ENCODE data around the gene GRIFIN.
A peak's percentile ranks its signal among the peaks of the same experiment; 100 is the strongest.
"Not testable (repeated sequence)": the region's sequence is repeated elsewhere in the genome, so short reads cannot be mapped to it uniquely, and the experiment has no call there.

GRIFIN gene

DNA sequence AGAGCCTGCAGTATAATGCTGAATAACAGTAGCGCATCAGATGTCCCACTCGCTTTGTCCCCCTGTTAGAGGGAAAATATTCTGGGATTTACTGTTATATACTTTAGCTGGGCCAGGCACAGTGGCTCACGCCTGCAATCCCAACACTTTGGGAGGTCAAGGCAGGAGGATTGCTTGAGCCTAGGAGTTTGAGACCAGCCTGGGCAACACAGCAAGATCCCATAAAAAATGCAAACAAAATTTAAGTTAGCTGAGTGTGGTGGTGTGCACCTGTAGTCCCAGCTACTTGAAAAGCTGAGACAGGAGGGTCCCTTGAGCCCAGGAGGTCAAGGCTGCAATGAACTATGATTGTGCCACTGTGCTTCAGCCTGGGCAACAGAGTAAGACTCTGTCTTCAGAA, 22.3 kb downstream of the GRIFIN start:
- not testable (repeated sequence) for DNase-seq (ENCODE audit: low spot score)

DNA sequence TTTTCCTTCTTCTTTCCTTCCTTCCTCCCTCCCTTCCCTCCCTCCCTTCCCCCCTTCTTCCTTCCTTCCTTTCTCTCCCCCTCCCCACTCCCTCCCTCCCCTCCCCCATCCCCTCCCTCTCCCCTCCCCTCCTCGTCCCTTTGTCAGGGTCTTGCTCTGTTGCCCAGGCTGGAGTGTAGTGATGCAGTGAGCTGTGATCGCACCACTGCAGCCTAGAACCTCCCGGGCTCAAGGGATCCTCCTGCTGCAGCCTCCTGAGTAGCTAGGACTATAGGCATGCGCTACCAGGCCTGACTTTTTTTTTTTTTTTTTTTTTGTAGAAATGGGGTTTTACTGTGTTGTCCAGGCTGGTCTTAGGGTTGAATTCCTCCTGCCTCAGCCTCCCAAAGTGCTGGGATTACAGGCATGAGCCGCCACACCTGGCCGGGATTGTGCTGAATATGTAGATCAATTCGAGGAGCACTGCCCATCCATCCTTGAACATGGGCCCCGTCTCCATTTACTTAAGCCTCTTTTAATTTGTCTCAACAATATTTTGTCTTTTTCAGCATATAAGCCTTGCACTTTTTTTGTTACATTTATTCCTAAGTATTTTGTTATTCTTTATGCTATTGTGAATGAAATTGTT, 23.4 kb downstream of the GRIFIN start:
- DNase-seq (ENCODE audit: low spot score): no peak

DNA sequence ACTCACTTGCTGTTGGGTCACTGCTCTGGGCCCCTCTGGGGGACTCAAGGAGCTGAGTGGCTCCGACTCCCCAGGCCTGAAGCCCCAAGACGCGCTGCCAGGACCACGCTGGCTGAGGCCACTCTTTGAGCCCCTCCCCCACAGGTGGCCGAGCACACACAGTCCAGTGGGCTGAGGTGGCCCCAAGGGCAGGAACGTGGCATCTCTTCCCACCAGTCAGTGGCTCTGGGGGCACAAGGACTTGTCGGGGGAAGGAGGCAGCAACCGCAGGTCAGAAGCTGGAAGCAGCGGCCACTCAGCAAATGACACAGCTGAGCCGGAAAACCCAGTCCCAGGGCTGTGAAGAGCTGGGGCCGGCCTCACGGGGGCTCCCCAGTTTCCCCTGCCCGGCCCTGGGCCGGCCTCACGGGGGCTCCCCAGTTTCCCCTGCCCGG, 24.1 kb downstream of the GRIFIN start:
- peak; percentile 37 for DNase-seq (ENCODE audit: low spot score)

GRCh38 chr7:2451171-2452073, 24.8 kb downstream of the GRIFIN start:
- DNase-seq (ENCODE audit: low spot score): peak; percentile 97

DNA sequence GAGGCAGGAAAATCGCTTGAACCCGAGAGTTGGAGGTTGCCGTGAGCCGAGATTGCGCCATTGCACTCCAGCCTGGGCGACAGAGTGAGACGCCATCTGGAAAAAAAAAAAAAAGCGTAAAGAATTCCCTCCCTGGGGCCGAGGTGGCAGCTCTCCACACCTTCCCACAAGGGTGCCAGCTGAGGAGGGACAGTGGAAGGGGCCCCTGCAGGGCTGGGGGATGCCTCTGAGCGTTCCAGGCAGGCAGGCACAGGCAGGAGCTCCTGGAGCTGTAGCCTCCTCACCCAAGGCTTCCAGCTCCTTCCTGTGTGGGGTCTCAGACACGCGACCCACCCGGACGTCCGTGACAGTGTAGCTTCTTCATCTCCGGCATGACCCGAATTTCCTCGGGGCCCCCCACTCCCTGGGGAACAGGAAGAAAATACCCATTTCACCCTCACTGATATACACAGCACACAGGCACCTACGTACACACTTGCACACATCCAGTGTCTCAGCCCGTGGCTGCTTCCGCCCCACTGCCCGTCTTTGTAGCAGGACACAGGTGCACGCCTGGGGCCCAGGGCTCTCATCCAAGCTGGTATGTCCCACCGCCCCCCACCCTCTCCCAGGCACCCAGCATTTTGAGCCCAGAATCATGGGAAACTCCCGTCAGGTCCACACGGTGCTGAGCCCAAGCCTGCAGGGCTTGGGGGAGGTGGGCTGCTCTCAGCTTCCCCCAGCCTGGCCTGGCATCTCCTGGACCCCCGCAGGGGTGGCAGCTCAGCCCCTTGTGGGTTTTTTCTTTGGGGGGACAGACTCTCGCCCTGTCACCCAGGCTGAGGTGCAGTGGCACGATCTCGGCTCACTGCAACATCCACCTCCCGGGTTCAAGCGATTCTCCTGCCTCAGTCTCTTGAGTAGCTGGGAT, 25.7 kb downstream of the GRIFIN start:
- DNase-seq (ENCODE audit: low spot score): peak; percentile 4

DNA sequence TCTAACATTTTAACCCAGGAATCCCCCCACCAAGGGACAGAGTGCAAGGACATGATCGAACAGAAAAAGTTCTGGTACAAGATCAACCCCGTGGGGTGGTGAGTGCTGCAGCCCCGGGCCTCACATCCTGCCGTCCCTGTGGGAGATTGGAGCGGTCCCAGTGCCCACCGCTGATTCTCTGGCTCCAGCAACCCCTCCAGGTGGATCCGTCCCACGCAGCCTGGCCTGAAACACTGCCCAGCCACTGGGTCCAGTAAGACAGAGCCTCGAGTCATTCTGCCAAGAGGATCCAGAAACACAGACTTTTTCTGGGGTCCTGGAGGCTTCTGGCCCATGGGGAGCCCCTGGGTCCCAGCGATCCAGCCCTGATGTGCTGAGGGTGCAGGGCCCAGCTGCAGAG, 29.5 kb downstream of the GRIFIN start:
- no peak for DNase-seq (ENCODE audit: low spot score)

DNA sequence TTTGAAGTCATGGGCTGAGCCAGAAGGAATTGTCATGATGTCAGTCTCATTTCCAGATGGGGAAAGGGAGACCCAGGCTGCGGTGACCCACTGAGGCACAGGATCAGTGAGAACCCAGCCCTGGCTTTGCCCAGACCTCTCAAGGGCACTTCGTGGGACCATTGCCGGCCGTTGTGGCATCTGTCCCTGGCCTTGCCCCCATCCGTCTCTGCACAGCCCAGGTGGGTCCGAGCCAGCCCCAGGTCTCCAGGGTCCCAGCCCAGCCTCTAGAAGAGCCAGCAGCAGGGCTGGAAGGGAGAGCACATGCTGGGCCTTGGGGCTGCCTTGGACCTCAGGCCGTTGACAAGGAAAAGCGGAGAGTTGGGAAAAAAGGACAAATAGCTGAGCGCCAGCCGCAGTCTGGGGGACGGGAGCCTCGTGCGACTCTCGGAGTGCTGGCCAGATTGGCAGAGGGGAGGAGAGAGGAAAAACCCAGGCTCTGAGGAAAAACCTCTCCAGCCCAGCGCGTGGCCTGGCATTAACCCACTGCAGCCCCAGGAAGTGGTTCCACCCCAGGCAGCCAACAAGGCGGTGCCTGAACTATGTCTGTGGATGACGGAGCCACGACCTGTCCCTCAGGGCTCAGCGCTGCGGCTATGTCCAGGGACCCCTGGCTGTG, 30.2 kb downstream of the GRIFIN start:
- DNase-seq (ENCODE audit: low spot score): no peak

- peak; percentile 9 for DNase-seq (ENCODE audit: low spot score)
Observed at GRCh38 chr7:2445047-2445446, 31.2 kb downstream of the GRIFIN start.

DNA sequence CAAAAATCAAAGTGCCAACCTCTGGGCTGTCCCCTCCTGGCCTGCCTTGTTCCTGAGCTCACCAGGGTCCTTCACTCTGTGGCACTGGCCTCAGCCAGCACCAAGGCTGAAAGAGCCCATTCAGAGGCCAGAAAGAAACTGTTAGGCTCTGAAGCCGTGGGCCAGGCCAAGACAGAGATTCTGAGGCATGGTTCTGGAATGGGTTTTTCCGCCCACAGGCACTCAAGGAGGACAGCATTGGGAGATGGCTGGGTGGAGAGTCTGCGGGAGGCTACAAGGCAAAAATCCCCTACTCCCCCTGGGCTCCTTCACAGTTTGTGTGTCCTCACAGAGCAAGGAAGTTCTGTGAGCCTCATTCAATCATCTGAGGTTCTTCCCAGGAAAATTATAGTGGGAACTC, 31.7 kb downstream of the GRIFIN start:
- peak; percentile 13 for DNase-seq (ENCODE audit: low spot score)

GRCh38 chr7:2443491-2443890, 32.7 kb downstream of the GRIFIN start:
- no peak for DNase-seq (ENCODE audit: low spot score)

DNA sequence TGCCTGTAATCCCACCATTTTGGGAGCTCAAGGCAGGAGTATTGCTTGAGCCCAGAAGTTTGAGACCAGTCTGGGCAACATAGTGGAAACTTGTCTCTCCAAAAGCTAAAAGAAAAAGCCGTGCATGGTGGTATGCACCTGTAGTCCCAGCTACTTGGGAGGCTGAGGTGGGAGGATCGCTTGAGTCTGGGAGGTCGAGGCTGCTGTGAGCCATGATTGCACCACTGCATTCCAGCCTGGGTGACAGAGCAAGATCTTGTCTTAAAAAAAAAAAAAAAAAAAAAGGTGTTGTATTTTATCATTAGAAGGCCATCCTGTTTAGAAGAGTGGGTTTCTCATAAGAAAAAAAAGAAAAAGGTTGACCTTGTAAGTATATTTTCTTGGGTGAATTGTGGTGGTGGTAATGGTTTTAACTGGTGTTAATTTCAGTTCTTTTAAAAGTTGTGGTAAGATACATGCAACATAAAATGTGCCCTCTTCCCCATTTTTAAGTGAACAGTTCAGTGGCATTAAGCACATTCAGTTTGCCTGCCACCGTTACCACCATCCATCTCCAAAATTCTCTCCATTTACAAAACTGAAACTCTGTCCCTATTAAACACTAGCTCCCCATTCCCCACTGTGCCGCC, 34.7 kb downstream of the GRIFIN start:
- DNase-seq (ENCODE audit: low spot score): no peak

DNA sequence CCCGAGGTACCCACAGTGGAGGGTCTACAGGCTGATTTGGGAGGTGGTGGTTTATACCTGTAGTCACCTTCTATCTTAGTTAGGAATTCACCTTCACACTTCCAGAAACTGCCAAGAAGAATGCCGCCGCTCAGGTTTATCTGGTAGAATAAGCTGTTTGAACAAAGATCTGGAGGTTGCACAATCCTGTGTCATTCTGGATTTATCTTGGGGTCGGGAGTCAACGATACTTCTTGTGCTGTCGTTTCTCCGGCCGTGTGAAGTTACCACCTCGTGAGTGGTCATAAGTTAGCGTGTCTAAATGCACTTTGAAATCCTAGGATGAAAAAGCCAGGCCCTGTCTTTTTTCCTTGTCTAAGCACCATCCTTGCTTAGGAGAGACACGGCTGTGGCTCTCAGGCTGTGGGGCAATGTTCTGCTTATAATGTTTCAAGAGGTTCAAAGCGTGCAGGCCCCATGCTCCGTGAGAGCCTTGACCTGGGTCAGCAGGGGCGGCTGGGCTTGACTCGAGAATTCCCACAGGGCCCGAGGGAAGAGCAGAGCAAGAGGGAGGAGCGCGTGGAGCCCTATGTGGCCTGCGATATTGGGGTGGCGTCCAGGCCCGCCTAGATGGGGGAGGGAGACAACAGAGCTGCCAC, 35.5 kb downstream of the GRIFIN start:
- DNase-seq (ENCODE audit: low spot score): peak; percentile 13

DNA sequence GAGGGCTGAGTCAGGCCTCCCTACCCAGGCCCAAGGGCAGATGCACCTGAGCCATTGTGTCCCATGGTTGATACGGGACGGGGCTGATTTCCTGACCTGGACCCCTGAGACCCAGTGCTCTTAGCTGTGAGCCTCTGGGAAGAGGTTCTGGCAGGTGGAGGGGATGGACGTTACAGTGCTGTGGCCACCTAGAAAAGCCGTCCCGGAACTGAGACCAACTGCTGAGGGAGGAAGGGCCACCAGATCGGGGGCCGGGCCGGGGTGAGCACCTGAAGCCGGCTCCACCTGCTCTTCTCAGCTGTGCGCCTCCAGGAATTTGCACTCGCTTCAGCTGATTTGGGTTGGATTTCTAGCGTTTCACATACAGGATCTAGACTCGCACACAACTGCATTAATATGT, 37.4 kb downstream of the GRIFIN start:
- peak; percentile 31 for DNase-seq (ENCODE audit: low spot score)

GRCh38 chr7:2438186-2438585, 38.0 kb downstream of the GRIFIN start:
- no peak for DNase-seq (ENCODE audit: low spot score)

- DNase-seq (ENCODE audit: low spot score): no peak
Observed at GRCh38 chr7:2437537-2438148, 38.6 kb downstream of the GRIFIN start.

DNA sequence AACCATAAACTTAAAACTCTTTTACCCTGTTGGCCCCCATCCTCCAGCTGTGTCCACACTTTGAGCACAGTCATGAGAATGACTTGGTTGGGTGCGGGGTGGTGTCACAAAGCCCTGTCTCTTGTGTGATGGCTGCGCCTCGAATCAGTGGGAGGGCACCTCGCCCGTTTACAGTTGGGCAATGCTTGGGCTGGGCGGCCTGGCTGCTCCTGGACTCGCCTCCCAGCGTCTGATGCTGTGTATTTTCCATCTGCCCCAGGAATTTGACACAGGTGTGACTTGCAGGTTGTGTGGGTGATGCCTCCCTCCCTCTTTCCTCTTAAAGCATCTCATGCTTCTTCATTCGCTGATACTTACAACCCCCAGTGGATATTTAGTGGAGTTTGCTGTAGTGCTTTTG, 39.1 kb downstream of the GRIFIN start:
- DNase-seq (ENCODE audit: low spot score): no peak

- no peak for DNase-seq (ENCODE audit: low spot score)
Observed at GRCh38 chr7:2436341-2437104, 39.7 kb downstream of the GRIFIN start.

GRCh38 chr7:2435146-2435545, 41.1 kb downstream of the GRIFIN start:
- DNase-seq (ENCODE audit: low spot score): no peak

- no peak for DNase-seq (ENCODE audit: low spot score)
Observed at GRCh38 chr7:2433713-2434550, 42.3 kb downstream of the GRIFIN start.
